HCT116 (cell line): ENCODE measurements around the gene ZBTB20. TPM values are rescaled to one million over a fixed set of nuclear protein-coding genes. Genes with fewer than 3 reads are reported as not detected.

Experiments
- ATAC-seq: fragments of 200-7000 bp; cut with Tn5 transposase; 2 replicates; pipeline ENCODE4 v1.9.1; 2020; ENCODE audit warnings: mild to moderate bottlenecking, moderate library complexity
- BruUV-seq: library from RNA; stranded (reverse); fragments of 400-500 nt; replicated peaks from 2 replicates; lab custom pipeline; 2021; lab: Mats Ljungman, UMichigan
- CTCF ChIA-PET: fragments of 300-600 bp; sonication (Branson Sonifier 250); formaldehyde crosslinking; loops from one replicate; lab custom pipeline; 2021; ENCODE audit warnings: antibody characterized with exemption; lab: Charles Lee
- POLR2A ChIA-PET: fragments of 300-600, 350-600 bp; sonication (Branson Sonifier 250); formaldehyde crosslinking; loops from one replicate; lab custom pipeline; 2021; ENCODE audit warnings: antibody characterized with exemption; lab: Charles Lee
- RAD21 ChIA-PET, 2 experiments: fragments of 300-600 bp; sonication (Branson Sonifier 250); formaldehyde crosslinking; loops; one replicate each; lab custom pipeline; 2023; ENCODE audit warnings: low total read pairs in 2 of 2; ENCODE audit not compliant: uncharacterized antibody in 2 of 2, unreplicated experiment in 2 of 2, low non-redundant PET in 1 of 2; lab: Charles Lee
- DNase-seq: peaks from one replicate; pipeline ENCODE4 v3.0.0-alpha.2; 2010; ENCODE audit warnings: low read depth, low spot score
- H2AFZ ChIP-seq: fragments of 200-600 bp; shearing (Covaris generic), sonication (generic); 2 replicates; pipeline ENCODE4 v1.6.1; 2017; ENCODE audit warnings: low read depth, mixed run types, mixed read lengths, antibody characterized with exemption, low read length; ENCODE audit not compliant: poor library complexity, severe bottlenecking
- H3K27ac ChIP-seq: 2 replicates; pipeline ENCODE4 v1.5.1; 2012; ENCODE audit warnings: low read depth, low read length
- H3K27me3 ChIP-seq: fragments of 200-600 bp; sonication (generic); 2 replicates; pipeline ENCODE4 v1.6.1; 2016; ENCODE audit warnings: mixed run types, low read length, mixed read lengths; ENCODE audit not compliant: insufficient read depth
- H3K36me3 ChIP-seq, 2 experiments: fragments of 200-500 bp in 1 of 2; fragments of 200-600 bp in 1 of 2; sonication (Bioruptor generic) in 1 of 2; sonication (generic) in 1 of 2; 2 replicates each; pipeline versions ENCODE4 v1.5.1 to v1.6.1; 2014 to 2016; ENCODE audit warnings: low read length in 2 of 2, inconsistent platforms in 1 of 2, mixed read lengths in 1 of 2, mixed run types in 1 of 2; ENCODE audit not compliant: insufficient read depth in 2 of 2, control insufficient read depth in 1 of 2
- H3K4me1 ChIP-seq, 2 experiments: fragments of 200-600 bp in 1 of 2; sonication (generic) in 1 of 2; 2 replicates each; pipeline versions ENCODE4 v1.5.1 to v1.6.1; 2012 to 2017; ENCODE audit warnings: low read length in 2 of 2, inconsistent platforms in 1 of 2, mild to moderate bottlenecking in 1 of 2, mixed read lengths in 1 of 2, mixed run types in 1 of 2, moderate library complexity in 1 of 2; ENCODE audit not compliant: insufficient read depth in 2 of 2, control insufficient read depth in 1 of 2
- H3K4me2 ChIP-seq: fragments of 200-600 bp; sonication (generic); 2 replicates; pipeline ENCODE4 v1.6.1; 2017; ENCODE audit warnings: mixed run types, low read length, mixed read lengths
- H3K4me3 ChIP-seq, 2 experiments: fragments of 200-600 bp in 1 of 2; sonication (generic) in 1 of 2; replicated peaks in 1 of 2; 2 replicates each; pipeline ENCODE4 v1.5.1; 2011 to 2016; ENCODE audit warnings: low read length in 2 of 2, control low read depth in 1 of 2, low read depth in 1 of 2, mild to moderate bottlenecking in 1 of 2, mixed read lengths in 1 of 2, mixed run types in 1 of 2
- H3K79me2 ChIP-seq: fragments of 200-600 bp; sonication (generic); 2 replicates; pipeline ENCODE4 v1.6.1; 2017; ENCODE audit warnings: mild to moderate bottlenecking, mixed run types, low read length, moderate library complexity, mixed read lengths; ENCODE audit not compliant: insufficient read depth
- H3K9ac ChIP-seq: fragments of 200-600 bp; sonication (generic); 2 replicates; pipeline ENCODE4 v1.6.1; 2016; ENCODE audit warnings: low read length, mixed read lengths
- H3K9me2 ChIP-seq: fragments of 200-600 bp; sonication (generic), shearing (Covaris generic); 2 replicates; pipeline ENCODE4 v1.6.1; 2017; ENCODE audit warnings: mixed run types, mild to moderate bottlenecking, moderate library complexity; ENCODE audit not compliant: insufficient read depth
- H3K9me3 ChIP-seq, 2 experiments: fragments of 200-500 bp in 1 of 2; fragments of 200-600 bp in 1 of 2; sonication (Bioruptor generic) in 1 of 2; sonication (generic) in 1 of 2; 2 replicates each; pipeline ENCODE4 v1.6.1; 2014 to 2017; ENCODE audit warnings: low read length in 2 of 2, mixed read lengths in 2 of 2, inconsistent platforms in 1 of 2, low read depth in 1 of 2, mild to moderate bottlenecking in 1 of 2, mixed run types in 1 of 2, moderate library complexity in 1 of 2; ENCODE audit not compliant: control insufficient read depth in 1 of 2, insufficient read depth in 1 of 2
- H4K20me1 ChIP-seq: fragments of 200-600 bp; sonication (generic), shearing (Covaris generic); 2 replicates; pipeline ENCODE4 v1.6.1; 2017; ENCODE audit warnings: mixed run types, mild to moderate bottlenecking, moderate library complexity; ENCODE audit not compliant: insufficient read depth
- CBX3 ChIP-seq: IDR thresholded peaks from 2 replicates; pipeline ENCODE4 v1.6.1; 2012; ENCODE audit warnings: low read depth
- CEBPB ChIP-seq: IDR thresholded peaks from 2 replicates; pipeline ENCODE4 v1.6.1; 2012; ENCODE audit warnings: low read depth
- EGR1 ChIP-seq: IDR thresholded peaks from 2 replicates; pipeline ENCODE4 v1.6.1; 2012; ENCODE audit warnings: low read depth
- ELF1 ChIP-seq: IDR thresholded peaks from 2 replicates; pipeline ENCODE4 v1.6.1; 2012; ENCODE audit warnings: low read depth, borderline replicate concordance
- EZH2phosphoT487 ChIP-seq: fragments of 200-600 bp; IDR thresholded peaks from 2 replicates; pipeline ENCODE4 v1.6.1; 2018; ENCODE audit warnings: antibody characterized with exemption, borderline replicate concordance
- FOSL1 ChIP-seq: IDR thresholded peaks from 2 replicates; pipeline ENCODE4 v1.6.1; 2012; ENCODE audit warnings: low read depth
- POLR2A ChIP-seq: IDR thresholded peaks from 2 replicates; pipeline ENCODE4 v1.7.0; 2011; ENCODE audit warnings: borderline replicate concordance; ENCODE audit not compliant: insufficient read depth, insufficient read length; ENCODE audit errors: extremely low read depth
- POLR2AphosphoS5 ChIP-seq: IDR thresholded peaks from 2 replicates; pipeline ENCODE4 v1.6.1; 2011; ENCODE audit warnings: mild to moderate bottlenecking, low read depth, low read length, moderate library complexity
- RAD21 ChIP-seq: IDR thresholded peaks from 2 replicates; pipeline ENCODE4 v1.6.1; 2012; ENCODE audit warnings: low read depth, mild to moderate bottlenecking
- YY1 ChIP-seq: IDR thresholded peaks from 2 replicates; pipeline ENCODE4 v1.6.1; 2011; ENCODE audit warnings: low read length, low read depth, moderate library complexity, mild to moderate bottlenecking; ENCODE audit not compliant: insufficient replicate concordance; ENCODE audit errors: extremely low read depth
- ZFX ChIP-seq: fragments of 450-650 bp; IDR thresholded peaks from 2 replicates; pipeline ENCODE4 v1.6.1; 2017
- ZNF274 ChIP-seq: fragments of 200-500 bp; sonication (Bioruptor generic); IDR thresholded peaks from 2 replicates; pipeline ENCODE4 v1.6.1; 2014; ENCODE audit warnings: mild to moderate bottlenecking, low read depth, low read length, inconsistent platforms
- intact Hi-C: fragments of 100-400 bp; cut with micrococcal nuclease; formaldehyde crosslinking; loops from 2 replicates; pipeline ENCODE4 v1.10.0; 2022
- total RNA-seq: library from RNA; stranded (reverse); gene quantifications from one replicate; pipeline ENCODE4 v1.2.1, GENCODE V29; 2021; ENCODE audit not compliant: unreplicated experiment
- TF ChIP-seq, protein P1 (sequence below): IDR thresholded peaks from 2 replicates; pipeline ENCODE4 v1.6.1; 2012; ENCODE audit warnings: low read depth
- TF ChIP-seq, protein P2 (sequence below): IDR thresholded peaks from 2 replicates; pipeline ENCODE4 v1.6.1; 2011; ENCODE audit warnings: mild to moderate bottlenecking, low read length, moderate library complexity; ENCODE audit not compliant: insufficient replicate concordance; ENCODE audit errors: extremely low read depth
- TF ChIP-seq, protein P3 (sequence below), 3 experiments: fragments of 200-600 bp in 1 of 3; sonication (generic) in 1 of 3; IDR thresholded peaks in 2 of 3; conservative IDR thresholded peaks in 1 of 3; 2 replicates each; pipeline ENCODE4 v1.5.1; 2012 to 2017; ENCODE audit warnings: low read depth in 2 of 3, low read length in 2 of 3, antibody characterized with exemption in 1 of 3, borderline replicate concordance in 1 of 3, control low read depth in 1 of 3, mild to moderate bottlenecking in 1 of 3, mixed read lengths in 1 of 3, mixed run types in 1 of 3, moderate library complexity in 1 of 3; ENCODE audit not compliant: insufficient read depth in 1 of 3
- TF ChIP-seq, protein P4 (sequence below): IDR thresholded peaks from 2 replicates; pipeline ENCODE4 v1.6.1; 2012

ZBTB20 gene
- total RNA-seq, 1 experiment from 2014 or later = 42.1 TPM

DNA sequence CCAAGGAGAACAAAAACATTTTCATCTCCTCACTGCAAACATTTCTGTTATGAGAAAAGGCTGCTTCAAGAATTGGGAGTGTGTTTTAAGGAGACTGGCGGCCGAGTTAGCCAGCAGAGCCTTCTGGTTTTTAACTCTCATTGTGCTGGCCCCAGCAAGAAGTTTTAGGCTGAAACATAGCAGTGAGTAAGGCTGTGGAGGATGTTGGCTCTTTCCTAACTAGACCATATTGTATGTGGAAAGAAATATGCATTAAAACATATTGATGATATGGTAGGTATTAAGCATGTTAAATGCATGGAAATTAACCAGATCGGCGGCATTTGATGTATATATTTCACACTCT is 762.6 kb downstream of the ZBTB20 start:
- Histone ChIP-seq H3K36me3 (peaks cover 0 to 44% of the 10 kb centered on the region in 2 experiments; a peak in 2 of 4 replicates), H2AFZ (no peak overlapping the region), H3K79me2 (peaks cover 30% of the 10 kb centered on the region; the same call in 1 of the 2 replicates), H3K9ac (peak overlapping the region; percentile 1; the same call in 1 of the 2 replicates), H3K9me3 (no peaks in the 10 kb centered on the region), H3K4me1 (peaks cover 26 to 58% of the 10 kb centered on the region in 2 experiments), H3K4me3 (no peak overlapping the region), H3K9me2 (no peaks in the 10 kb centered on the region), H3K4me2 (peak overlapping the region; percentile 43), H4K20me1 (no peaks in the 10 kb centered on the region), H3K27me3 (no peaks in the 10 kb centered on the region), H3K27ac (peak overlapping the region; percentile 41; the same call in 1 of the 2 replicates)
- POLR2A ChIA-PET = no interaction called here
- CTCF ChIA-PET = interaction anchor here (0.6 to 3.1 kb wide), 17 partner anchors 11 to 1430 kb away, joined by 3 to 22 read pairs (median 4); no protein-coding TSS in a partner anchor
- no peak for DNase-seq
- TF ChIP-seq, protein P1, sequence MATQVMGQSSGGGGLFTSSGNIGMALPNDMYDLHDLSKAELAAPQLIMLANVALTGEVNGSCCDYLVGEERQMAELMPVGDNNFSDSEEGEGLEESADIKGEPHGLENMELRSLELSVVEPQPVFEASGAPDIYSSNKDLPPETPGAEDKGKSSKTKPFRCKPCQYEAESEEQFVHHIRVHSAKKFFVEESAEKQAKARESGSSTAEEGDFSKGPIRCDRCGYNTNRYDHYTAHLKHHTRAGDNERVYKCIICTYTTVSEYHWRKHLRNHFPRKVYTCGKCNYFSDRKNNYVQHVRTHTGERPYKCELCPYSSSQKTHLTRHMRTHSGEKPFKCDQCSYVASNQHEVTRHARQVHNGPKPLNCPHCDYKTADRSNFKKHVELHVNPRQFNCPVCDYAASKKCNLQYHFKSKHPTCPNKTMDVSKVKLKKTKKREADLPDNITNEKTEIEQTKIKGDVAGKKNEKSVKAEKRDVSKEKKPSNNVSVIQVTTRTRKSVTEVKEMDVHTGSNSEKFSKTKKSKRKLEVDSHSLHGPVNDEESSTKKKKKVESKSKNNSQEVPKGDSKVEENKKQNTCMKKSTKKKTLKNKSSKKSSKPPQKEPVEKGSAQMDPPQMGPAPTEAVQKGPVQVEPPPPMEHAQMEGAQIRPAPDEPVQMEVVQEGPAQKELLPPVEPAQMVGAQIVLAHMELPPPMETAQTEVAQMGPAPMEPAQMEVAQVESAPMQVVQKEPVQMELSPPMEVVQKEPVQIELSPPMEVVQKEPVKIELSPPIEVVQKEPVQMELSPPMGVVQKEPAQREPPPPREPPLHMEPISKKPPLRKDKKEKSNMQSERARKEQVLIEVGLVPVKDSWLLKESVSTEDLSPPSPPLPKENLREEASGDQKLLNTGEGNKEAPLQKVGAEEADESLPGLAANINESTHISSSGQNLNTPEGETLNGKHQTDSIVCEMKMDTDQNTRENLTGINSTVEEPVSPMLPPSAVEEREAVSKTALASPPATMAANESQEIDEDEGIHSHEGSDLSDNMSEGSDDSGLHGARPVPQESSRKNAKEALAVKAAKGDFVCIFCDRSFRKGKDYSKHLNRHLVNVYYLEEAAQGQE = no peak
- TF ChIP-seq, protein P2, sequence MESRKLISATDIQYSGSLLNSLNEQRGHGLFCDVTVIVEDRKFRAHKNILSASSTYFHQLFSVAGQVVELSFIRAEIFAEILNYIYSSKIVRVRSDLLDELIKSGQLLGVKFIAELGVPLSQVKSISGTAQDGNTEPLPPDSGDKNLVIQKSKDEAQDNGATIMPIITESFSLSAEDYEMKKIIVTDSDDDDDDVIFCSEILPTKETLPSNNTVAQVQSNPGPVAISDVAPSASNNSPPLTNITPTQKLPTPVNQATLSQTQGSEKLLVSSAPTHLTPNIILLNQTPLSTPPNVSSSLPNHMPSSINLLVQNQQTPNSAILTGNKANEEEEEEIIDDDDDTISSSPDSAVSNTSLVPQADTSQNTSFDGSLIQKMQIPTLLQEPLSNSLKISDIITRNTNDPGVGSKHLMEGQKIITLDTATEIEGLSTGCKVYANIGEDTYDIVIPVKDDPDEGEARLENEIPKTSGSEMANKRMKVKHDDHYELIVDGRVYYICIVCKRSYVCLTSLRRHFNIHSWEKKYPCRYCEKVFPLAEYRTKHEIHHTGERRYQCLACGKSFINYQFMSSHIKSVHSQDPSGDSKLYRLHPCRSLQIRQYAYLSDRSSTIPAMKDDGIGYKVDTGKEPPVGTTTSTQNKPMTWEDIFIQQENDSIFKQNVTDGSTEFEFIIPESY = no peak
- TF ChIP-seq EZH2phosphoT487 (no peak), CBX3 (no peak), POLR2AphosphoS5 (no peak), ZFX (no peak), RAD21 (no peak), CEBPB (no peak), FOSL1 (no peak), ELF1 (no peak), POLR2A (no peak), YY1 (no peak), EGR1 (no peak), ZNF274 (no peak)
- TF ChIP-seq, protein P3, sequence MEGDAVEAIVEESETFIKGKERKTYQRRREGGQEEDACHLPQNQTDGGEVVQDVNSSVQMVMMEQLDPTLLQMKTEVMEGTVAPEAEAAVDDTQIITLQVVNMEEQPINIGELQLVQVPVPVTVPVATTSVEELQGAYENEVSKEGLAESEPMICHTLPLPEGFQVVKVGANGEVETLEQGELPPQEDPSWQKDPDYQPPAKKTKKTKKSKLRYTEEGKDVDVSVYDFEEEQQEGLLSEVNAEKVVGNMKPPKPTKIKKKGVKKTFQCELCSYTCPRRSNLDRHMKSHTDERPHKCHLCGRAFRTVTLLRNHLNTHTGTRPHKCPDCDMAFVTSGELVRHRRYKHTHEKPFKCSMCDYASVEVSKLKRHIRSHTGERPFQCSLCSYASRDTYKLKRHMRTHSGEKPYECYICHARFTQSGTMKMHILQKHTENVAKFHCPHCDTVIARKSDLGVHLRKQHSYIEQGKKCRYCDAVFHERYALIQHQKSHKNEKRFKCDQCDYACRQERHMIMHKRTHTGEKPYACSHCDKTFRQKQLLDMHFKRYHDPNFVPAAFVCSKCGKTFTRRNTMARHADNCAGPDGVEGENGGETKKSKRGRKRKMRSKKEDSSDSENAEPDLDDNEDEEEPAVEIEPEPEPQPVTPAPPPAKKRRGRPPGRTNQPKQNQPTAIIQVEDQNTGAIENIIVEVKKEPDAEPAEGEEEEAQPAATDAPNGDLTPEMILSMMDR (IDR thresholded peaks at IDR 0.05 in 2 of 3, conservative IDR thresholded peaks at IDR 0.05 in 1 of 3; ENCODE audit: borderline replicate concordance in 1 of 3, insufficient read depth in 1 of 3, low read depth in 2 of 3, low read length in 2 of 3) = no peak
- TF ChIP-seq, protein P4, sequence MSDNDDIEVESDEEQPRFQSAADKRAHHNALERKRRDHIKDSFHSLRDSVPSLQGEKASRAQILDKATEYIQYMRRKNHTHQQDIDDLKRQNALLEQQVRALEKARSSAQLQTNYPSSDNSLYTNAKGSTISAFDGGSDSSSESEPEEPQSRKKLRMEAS = no peak
- ATAC-seq = no peak
- RAD21 ChIA-PET = interaction anchor here in 1 of 2 experiments (0.7 kb wide), 1 partner anchor 158 kb away, joined by 3 read pairs; no protein-coding TSS in a partner anchor
- intact Hi-C loops = loop anchor here (2.0 to 5.0 kb wide), 2 partner anchors 34 to 488 kb away; no protein-coding TSS in a partner anchor
- BruUV-seq = no TSS peak
